MCF 10A (cell line): ENCODE data around the gene AP1S2. TPM values are rescaled to one million over a fixed set of nuclear protein-coding genes. Genes with fewer than 3 reads are reported as not detected.

Source experiments
- BruUV-seq: library from RNA; stranded (reverse); fragments of 400-500 nt; replicated peaks from 2 replicates; lab custom pipeline; 2021; lab: Mats Ljungman, UMichigan
- CTCF ChIA-PET: fragments of 300-600 bp; sonication (Branson Sonifier 250); formaldehyde crosslinking; extraction: SDS; loops from one replicate; lab custom pipeline; 2021; ENCODE audit warnings: antibody characterized with exemption, inconsistent platforms; lab: Yijun Ruan, JAX
- POLR2A ChIA-PET: fragments of 300-600, 350-650 bp; sonication (Branson Sonifier 250); formaldehyde crosslinking; extraction: SDS; loops from one replicate; lab custom pipeline; 2020; ENCODE audit warnings: antibody characterized with exemption, inconsistent platforms; lab: Yijun Ruan, JAX
- DNase-seq: peaks from one replicate; pipeline ENCODE4 v3.0.0-alpha.2; 2018; ENCODE audit not compliant: unreplicated experiment
- H3K27ac Mint-ChIP-seq: one replicate; pipeline ENCODE4 v1.8.0; 2022; ENCODE audit warnings: mild to moderate bottlenecking, low read depth, mixed read lengths; ENCODE audit not compliant: unreplicated experiment
- H3K27me3 Mint-ChIP-seq: one replicate; pipeline ENCODE4 v1.8.0; 2022; ENCODE audit warnings: mixed read lengths; ENCODE audit not compliant: insufficient read depth, unreplicated experiment
- H3K36me3 Mint-ChIP-seq: one replicate; pipeline ENCODE4 v1.8.0; 2022; ENCODE audit warnings: mild to moderate bottlenecking, moderate library complexity, mixed read lengths; ENCODE audit not compliant: insufficient read depth, unreplicated experiment
- H3K4me1 Mint-ChIP-seq: one replicate; pipeline ENCODE4 v1.8.0; 2022; ENCODE audit warnings: mixed read lengths; ENCODE audit not compliant: insufficient read depth, unreplicated experiment
- H3K4me3 Mint-ChIP-seq: one replicate; pipeline ENCODE4 v1.8.0; 2022; ENCODE audit warnings: mild to moderate bottlenecking, moderate library complexity, mixed read lengths; ENCODE audit not compliant: unreplicated experiment
- H3K9me3 Mint-ChIP-seq: one replicate; pipeline ENCODE4 v1.8.0; 2022; ENCODE audit warnings: mixed read lengths; ENCODE audit not compliant: unreplicated experiment
- intact Hi-C: fragments of 100-400 bp; cut with micrococcal nuclease; formaldehyde crosslinking; loops from 2 replicates; pipeline ENCODE4 v1.14.1; 2022
- total RNA-seq: library from RNA; stranded (reverse); gene quantifications from 2 replicates; pipeline ENCODE4 v1.2.3, GENCODE V29; 2022
- TF ChIP-seq, protein P1 (sequence below): fragments of 200-600 bp; IDR thresholded peaks from one replicate; pipeline ENCODE4 v1.8.0; 2022; ENCODE audit warnings: antibody characterized with exemption, mild to moderate bottlenecking; ENCODE audit not compliant: unreplicated experiment

AP1S2 gene
- total RNA-seq, 1 experiment from 2014 or later = 9.4 TPM

DNA sequence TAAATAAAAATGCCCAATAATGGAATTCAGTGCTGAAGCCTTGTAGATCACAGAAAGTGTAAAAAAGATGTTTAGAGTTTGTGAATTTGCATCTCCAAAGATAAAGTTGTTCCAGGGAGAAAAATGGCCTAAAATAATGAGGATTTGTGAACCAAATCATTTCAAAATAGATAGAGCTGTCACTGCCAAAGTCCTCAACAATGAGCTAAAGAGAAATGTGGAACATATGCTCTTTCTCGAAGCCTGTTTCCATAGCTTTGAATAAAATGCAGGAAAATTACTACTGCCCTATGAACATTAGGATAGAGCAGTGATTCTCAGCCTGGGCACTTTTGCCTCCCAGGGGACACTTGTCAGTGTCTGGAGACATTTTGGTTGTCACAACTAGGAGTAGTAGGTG, 3.4 kb upstream of the AP1S2 start:
- H3K27me3 Mint-ChIP-seq = peaks cover 24% of the 10 kb centered on the region
- no peak overlapping the region for H3K4me3 Mint-ChIP-seq
- DNase-seq = no peak
- ChIA-PET CTCF (interaction anchor here (0.7 kb wide), 1 partner anchor 50 kb away, joined by 3 read pairs; no protein-coding TSS in a partner anchor), POLR2A (no interaction called here)
- H3K9me3 Mint-ChIP-seq = no peaks in the 10 kb centered on the region
- TF ChIP-seq, protein P1, sequence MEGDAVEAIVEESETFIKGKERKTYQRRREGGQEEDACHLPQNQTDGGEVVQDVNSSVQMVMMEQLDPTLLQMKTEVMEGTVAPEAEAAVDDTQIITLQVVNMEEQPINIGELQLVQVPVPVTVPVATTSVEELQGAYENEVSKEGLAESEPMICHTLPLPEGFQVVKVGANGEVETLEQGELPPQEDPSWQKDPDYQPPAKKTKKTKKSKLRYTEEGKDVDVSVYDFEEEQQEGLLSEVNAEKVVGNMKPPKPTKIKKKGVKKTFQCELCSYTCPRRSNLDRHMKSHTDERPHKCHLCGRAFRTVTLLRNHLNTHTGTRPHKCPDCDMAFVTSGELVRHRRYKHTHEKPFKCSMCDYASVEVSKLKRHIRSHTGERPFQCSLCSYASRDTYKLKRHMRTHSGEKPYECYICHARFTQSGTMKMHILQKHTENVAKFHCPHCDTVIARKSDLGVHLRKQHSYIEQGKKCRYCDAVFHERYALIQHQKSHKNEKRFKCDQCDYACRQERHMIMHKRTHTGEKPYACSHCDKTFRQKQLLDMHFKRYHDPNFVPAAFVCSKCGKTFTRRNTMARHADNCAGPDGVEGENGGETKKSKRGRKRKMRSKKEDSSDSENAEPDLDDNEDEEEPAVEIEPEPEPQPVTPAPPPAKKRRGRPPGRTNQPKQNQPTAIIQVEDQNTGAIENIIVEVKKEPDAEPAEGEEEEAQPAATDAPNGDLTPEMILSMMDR = no peak
- peaks cover 6% of the 10 kb centered on the region for H3K4me1 Mint-ChIP-seq
- BruUV-seq = no TSS peak
- no peak overlapping the region for H3K27ac Mint-ChIP-seq
- intact Hi-C loops = loop anchor here (10.0 kb wide), 1 partner anchor 577 kb away; no protein-coding TSS in a partner anchor
- no peaks in the 10 kb centered on the region for H3K36me3 Mint-ChIP-seq

DNA sequence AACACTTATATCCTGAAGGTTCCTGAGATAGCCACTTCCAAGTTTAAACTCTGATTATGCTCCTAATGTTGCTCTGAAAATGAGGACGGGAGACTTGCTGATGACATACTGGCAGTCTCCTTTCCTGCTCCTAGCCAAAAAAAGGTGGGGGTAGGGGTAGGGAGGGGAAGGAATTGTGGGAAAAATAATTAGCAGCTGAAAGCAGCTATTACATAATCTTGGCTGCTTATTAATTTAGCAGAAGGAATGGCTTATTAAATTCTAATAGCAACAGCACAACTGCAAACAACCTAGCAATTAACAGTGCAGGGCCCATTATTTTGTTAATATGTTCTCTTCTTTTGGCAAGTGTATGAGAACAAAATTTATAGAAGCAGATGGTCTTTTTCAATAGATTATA, 2.0 kb upstream of the AP1S2 start:
- H3K4me3 Mint-ChIP-seq = no peak overlapping the region
- peaks cover 6% of the 10 kb centered on the region for H3K4me1 Mint-ChIP-seq
- H3K36me3 Mint-ChIP-seq = no peaks in the 10 kb centered on the region
- no TSS peak for BruUV-seq
- TF ChIP-seq, protein P1 = no peak
- H3K27me3 Mint-ChIP-seq = peaks cover 21% of the 10 kb centered on the region
- ChIA-PET CTCF (no interaction called here), POLR2A (no interaction called here)
- no peak for DNase-seq
- no peak overlapping the region for H3K27ac Mint-ChIP-seq
- intact Hi-C loops = loop anchor here (10.0 kb wide), 1 partner anchor 578 kb away; no protein-coding TSS in a partner anchor
- H3K9me3 Mint-ChIP-seq = no peaks in the 10 kb centered on the region

DNA sequence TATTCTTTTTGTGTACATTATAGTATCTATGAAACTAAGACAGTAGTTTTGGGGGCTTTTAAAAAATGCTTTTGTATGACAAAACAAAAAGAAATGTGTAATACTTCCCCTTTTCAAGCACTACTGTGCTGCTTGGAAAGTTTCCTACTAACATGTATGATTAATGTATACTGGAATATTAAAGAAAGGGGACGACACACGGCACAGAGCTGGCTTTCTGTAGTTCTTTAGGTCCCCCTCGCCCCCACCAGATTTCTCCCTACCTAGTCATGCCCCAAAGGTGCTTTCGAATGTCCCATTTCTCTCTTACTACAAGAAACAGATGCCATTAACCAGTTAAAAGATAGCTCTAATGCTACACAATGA, 1.6 kb upstream of the AP1S2 start:
- no peaks in the 10 kb centered on the region for H3K36me3 Mint-ChIP-seq
- intact Hi-C loops = loop anchor here (10.0 kb wide), 1 partner anchor 579 kb away; no protein-coding TSS in a partner anchor
- CTCF ChIA-PET = interaction anchor here (0.7 kb wide), 1 partner anchor 1103 kb away, joined by 3 read pairs; no protein-coding TSS in a partner anchor
- H3K9me3 Mint-ChIP-seq = no peaks in the 10 kb centered on the region
- peaks cover 6% of the 10 kb centered on the region for H3K4me1 Mint-ChIP-seq
- no peak for DNase-seq
- peaks cover 20% of the 10 kb centered on the region for H3K27me3 Mint-ChIP-seq
- H3K4me3 Mint-ChIP-seq = no peak overlapping the region
- TF ChIP-seq, protein P1 = no peak
- no peak overlapping the region for H3K27ac Mint-ChIP-seq
- no TSS peak for BruUV-seq
- POLR2A ChIA-PET = interaction anchor here (1.5 to 2.2 kb wide), 3 partner anchors 66 to 931 kb away, joined by 4 to 20 read pairs (median 12); partner anchors contain the start of genes SYAP1 and ZRSR2

DNA sequence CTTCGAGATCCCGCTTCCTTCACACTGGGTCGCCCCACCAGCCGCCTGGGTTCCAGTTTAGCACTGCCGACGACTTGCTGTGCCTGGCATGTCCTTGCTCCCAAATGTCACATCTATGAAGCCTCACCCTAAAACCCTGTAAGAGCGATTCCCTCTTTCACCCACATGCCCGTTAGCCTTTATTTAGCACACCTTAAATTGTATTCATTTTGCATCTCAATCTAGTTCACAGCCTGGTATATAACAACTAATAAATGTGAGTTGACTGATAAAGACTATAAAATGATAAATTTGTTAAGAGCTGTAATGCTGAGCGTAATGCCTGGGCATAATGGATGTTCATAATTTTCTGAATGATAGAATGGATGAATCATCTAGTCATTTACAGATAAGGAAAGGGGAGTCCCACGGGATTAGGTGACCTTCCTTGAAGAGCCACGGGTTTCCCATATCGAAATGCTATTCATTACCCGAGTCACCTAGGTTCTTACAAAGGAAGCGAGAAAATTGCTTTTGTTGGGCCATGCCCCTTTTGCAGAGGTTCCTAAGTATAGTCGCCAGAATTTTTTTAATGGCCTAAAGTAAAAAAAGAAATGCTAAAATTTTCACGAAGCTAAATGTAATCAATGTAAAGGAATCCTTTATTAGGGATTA, 1.1 kb upstream of the AP1S2 start:
- no peaks in the 10 kb centered on the region for H3K9me3 Mint-ChIP-seq
- POLR2A ChIA-PET = interaction anchor here (0.7 to 2.2 kb wide), 4 partner anchors 16 to 932 kb away, joined by 3 to 20 read pairs (median 8); partner anchors contain the start of genes SYAP1 and ZRSR2
- no peak for DNase-seq
- peaks cover 20% of the 10 kb centered on the region for H3K27me3 Mint-ChIP-seq
- intact Hi-C loops = loop anchor here (10.0 kb wide), 1 partner anchor 579 kb away; no protein-coding TSS in a partner anchor
- peak overlapping the region; percentile 61 for H3K27ac Mint-ChIP-seq
- TF ChIP-seq, protein P1 = no peak
- peaks cover 6% of the 10 kb centered on the region for H3K4me1 Mint-ChIP-seq
- CTCF ChIA-PET = interaction anchor here (0.7 kb wide), 2 partner anchors 946 to 1104 kb away, joined by 3 read pairs; no protein-coding TSS in a partner anchor
- H3K36me3 Mint-ChIP-seq = no peaks in the 10 kb centered on the region
- H3K4me3 Mint-ChIP-seq = peak overlapping the region; percentile 93
- no TSS peak for BruUV-seq
